Neural cell (in vitro differentiated cells): ENCODE results near the gene FARP2.

Experiments
- EZH2 ChIP-seq: fragments of 200-600, 300-800 bp; shearing (Covaris generic), sonication (generic); IDR thresholded peaks from 2 replicates; pipeline ENCODE4 v1.6.1; 2014; ENCODE audit warnings: antibody characterized with exemption, low read length, borderline replicate concordance, mild to moderate bottlenecking; ENCODE audit not compliant: insufficient read depth, poor library complexity, severe bottlenecking
- MXI1 ChIP-seq: fragments of 450-650 bp; conservative IDR thresholded peaks from 2 replicates; pipeline ENCODE4 v1.6.1; 2014; ENCODE audit warnings: antibody characterized with exemption, mild to moderate bottlenecking; ENCODE audit not compliant: poor library complexity, severe bottlenecking
- POLR2AphosphoS5 ChIP-seq: IDR thresholded peaks from 2 replicates; pipeline ENCODE4 v1.6.1; 2012
- RAD21 ChIP-seq: fragments of 450-650 bp; conservative IDR thresholded peaks from 2 replicates; pipeline ENCODE4 v1.6.1; 2014; ENCODE audit warnings: antibody characterized with exemption, mild to moderate bottlenecking, moderate library complexity
- SMC3 ChIP-seq: fragments of 450-650 bp; conservative IDR thresholded peaks from 2 replicates; pipeline ENCODE4 v1.6.1; 2014; ENCODE audit warnings: antibody characterized with exemption, mild to moderate bottlenecking, moderate library complexity; ENCODE audit not compliant: poor library complexity
- TAF1 ChIP-seq: IDR thresholded peaks from 2 replicates; pipeline ENCODE4 v1.6.1; 2012; ENCODE audit warnings: low read depth
- TF ChIP-seq, protein P1 (sequence below): fragments of 450-650 bp; IDR thresholded peaks from 2 replicates; pipeline ENCODE4 v1.5.1; 2014; ENCODE audit warnings: antibody characterized with exemption, mild to moderate bottlenecking, moderate library complexity; ENCODE audit not compliant: poor library complexity, severe bottlenecking
- TF ChIP-seq, protein P2 (sequence below): IDR thresholded peaks from 2 replicates; pipeline ENCODE4 v1.6.1; 2012; ENCODE audit warnings: borderline replicate concordance

DNA sequence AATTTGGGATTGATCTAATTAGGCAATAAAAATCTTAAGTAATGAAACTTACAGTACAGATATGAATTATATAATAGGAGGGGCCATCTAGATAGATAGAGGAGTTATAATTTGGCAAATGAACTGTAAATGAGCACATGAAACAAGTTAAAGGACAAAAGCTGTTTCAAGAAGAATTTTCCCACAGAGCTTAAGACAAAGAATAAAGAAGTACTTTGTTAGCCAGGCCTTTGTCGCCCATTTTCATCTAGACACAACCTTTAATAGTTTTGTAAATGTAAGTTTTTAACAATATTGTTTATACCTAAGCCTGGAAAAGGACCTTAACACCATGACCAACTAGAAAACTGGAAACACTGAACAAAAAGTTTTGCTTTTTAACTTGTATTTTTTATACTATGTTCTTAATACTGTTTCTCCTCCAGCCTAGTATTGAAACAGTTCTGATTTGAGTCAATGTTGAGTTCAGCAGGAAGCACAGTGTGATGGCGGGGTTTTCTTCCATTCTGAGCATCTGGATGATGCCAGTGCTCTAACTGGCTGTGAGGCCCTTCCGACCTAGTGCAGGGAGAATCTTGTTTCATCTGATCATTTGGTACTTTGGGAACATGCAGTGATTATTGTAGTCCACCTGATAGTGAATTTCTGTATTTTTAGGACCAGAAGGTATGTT, 37.6 kb downstream of the FARP2 start:
- TF ChIP-seq, protein P1, sequence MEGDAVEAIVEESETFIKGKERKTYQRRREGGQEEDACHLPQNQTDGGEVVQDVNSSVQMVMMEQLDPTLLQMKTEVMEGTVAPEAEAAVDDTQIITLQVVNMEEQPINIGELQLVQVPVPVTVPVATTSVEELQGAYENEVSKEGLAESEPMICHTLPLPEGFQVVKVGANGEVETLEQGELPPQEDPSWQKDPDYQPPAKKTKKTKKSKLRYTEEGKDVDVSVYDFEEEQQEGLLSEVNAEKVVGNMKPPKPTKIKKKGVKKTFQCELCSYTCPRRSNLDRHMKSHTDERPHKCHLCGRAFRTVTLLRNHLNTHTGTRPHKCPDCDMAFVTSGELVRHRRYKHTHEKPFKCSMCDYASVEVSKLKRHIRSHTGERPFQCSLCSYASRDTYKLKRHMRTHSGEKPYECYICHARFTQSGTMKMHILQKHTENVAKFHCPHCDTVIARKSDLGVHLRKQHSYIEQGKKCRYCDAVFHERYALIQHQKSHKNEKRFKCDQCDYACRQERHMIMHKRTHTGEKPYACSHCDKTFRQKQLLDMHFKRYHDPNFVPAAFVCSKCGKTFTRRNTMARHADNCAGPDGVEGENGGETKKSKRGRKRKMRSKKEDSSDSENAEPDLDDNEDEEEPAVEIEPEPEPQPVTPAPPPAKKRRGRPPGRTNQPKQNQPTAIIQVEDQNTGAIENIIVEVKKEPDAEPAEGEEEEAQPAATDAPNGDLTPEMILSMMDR, result no peak
- TF ChIP-seq MXI1 (no peak), POLR2AphosphoS5 (no peak), EZH2 (no peak), TAF1 (no peak), SMC3 (no peak), RAD21 (no peak)
- TF ChIP-seq, protein P2, sequence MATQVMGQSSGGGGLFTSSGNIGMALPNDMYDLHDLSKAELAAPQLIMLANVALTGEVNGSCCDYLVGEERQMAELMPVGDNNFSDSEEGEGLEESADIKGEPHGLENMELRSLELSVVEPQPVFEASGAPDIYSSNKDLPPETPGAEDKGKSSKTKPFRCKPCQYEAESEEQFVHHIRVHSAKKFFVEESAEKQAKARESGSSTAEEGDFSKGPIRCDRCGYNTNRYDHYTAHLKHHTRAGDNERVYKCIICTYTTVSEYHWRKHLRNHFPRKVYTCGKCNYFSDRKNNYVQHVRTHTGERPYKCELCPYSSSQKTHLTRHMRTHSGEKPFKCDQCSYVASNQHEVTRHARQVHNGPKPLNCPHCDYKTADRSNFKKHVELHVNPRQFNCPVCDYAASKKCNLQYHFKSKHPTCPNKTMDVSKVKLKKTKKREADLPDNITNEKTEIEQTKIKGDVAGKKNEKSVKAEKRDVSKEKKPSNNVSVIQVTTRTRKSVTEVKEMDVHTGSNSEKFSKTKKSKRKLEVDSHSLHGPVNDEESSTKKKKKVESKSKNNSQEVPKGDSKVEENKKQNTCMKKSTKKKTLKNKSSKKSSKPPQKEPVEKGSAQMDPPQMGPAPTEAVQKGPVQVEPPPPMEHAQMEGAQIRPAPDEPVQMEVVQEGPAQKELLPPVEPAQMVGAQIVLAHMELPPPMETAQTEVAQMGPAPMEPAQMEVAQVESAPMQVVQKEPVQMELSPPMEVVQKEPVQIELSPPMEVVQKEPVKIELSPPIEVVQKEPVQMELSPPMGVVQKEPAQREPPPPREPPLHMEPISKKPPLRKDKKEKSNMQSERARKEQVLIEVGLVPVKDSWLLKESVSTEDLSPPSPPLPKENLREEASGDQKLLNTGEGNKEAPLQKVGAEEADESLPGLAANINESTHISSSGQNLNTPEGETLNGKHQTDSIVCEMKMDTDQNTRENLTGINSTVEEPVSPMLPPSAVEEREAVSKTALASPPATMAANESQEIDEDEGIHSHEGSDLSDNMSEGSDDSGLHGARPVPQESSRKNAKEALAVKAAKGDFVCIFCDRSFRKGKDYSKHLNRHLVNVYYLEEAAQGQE, result no peak
